Chondrocyte (in vitro differentiated cells): ENCODE measurements around the gene TENM3. TPM values are rescaled to one million over a fixed set of nuclear protein-coding genes. Genes with fewer than 3 reads are reported as not detected.

Source experiments
- DNase-seq: peaks from one replicate; pipeline ENCODE4 v3.0.0; 2021; ENCODE audit warnings: mixed read lengths, low spot score
- H3K27ac Mint-ChIP-seq: one replicate; pipeline ENCODE4 v1.8.0; 2021; ENCODE audit warnings: mild to moderate bottlenecking, moderate library complexity, mixed read lengths; ENCODE audit not compliant: unreplicated experiment
- H3K27me3 Mint-ChIP-seq: 2 replicates; pipeline ENCODE4 v1.8.0; 2021; ENCODE audit warnings: low read depth, mixed read lengths
- H3K36me3 Mint-ChIP-seq: 2 replicates; pipeline ENCODE4 v1.8.0; 2021; ENCODE audit warnings: low read depth, mixed read lengths
- H3K4me1 Mint-ChIP-seq: 2 replicates; pipeline ENCODE4 v1.8.0; 2021; ENCODE audit warnings: low read depth, mild to moderate bottlenecking, mixed read lengths
- H3K4me3 Mint-ChIP-seq: one replicate; pipeline ENCODE4 v1.8.0; 2021; ENCODE audit warnings: mild to moderate bottlenecking, moderate library complexity, mixed read lengths; ENCODE audit not compliant: unreplicated experiment
- H3K9me3 Mint-ChIP-seq: 2 replicates; pipeline ENCODE4 v1.8.0; 2021; ENCODE audit warnings: low read depth, mixed read lengths
- total RNA-seq: library from RNA; stranded (reverse); gene quantifications from 3 replicates; pipeline ENCODE4 v1.2.1, GENCODE V29; 2021
- TF ChIP-seq, protein P1 (sequence below): fragments of 200-600 bp; sonication (generic); IDR thresholded peaks from 2 replicates; pipeline ENCODE4 v1.5.0; 2021; ENCODE audit warnings: antibody characterized with exemption, mild to moderate bottlenecking, moderate library complexity

Gene TENM3
- total RNA-seq, 1 donor from 2014 or later = 87.6 TPM

DNA sequence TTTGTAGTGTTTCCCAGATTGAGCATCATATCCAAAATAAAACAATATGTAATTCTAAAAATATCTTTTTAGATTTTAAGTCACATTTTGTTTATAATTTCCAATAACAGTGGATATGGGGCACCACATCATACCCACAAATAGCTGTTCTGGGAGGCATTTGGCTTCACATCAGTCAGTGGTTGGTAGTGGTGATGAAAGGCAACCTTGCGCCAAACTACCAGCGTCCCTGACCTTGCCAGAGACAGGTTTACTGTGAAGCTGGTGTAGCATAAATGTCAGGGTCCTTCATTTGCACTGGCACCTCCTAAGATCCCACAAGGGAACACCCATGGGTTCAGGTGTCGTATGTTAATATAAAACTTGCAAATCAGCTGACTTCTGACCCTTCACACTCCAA is 451.8 kb downstream of the TENM3 start:
- H3K36me3 Mint-ChIP-seq = peaks cover 15% of the 10 kb centered on the region
- DNase-seq = no peak
- no peaks in the 10 kb centered on the region for H3K9me3 Mint-ChIP-seq
- H3K4me1 Mint-ChIP-seq = no peaks in the 10 kb centered on the region
- TF ChIP-seq, protein P1, sequence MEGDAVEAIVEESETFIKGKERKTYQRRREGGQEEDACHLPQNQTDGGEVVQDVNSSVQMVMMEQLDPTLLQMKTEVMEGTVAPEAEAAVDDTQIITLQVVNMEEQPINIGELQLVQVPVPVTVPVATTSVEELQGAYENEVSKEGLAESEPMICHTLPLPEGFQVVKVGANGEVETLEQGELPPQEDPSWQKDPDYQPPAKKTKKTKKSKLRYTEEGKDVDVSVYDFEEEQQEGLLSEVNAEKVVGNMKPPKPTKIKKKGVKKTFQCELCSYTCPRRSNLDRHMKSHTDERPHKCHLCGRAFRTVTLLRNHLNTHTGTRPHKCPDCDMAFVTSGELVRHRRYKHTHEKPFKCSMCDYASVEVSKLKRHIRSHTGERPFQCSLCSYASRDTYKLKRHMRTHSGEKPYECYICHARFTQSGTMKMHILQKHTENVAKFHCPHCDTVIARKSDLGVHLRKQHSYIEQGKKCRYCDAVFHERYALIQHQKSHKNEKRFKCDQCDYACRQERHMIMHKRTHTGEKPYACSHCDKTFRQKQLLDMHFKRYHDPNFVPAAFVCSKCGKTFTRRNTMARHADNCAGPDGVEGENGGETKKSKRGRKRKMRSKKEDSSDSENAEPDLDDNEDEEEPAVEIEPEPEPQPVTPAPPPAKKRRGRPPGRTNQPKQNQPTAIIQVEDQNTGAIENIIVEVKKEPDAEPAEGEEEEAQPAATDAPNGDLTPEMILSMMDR = no peak
- no peaks in the 10 kb centered on the region for H3K27me3 Mint-ChIP-seq
- H3K27ac Mint-ChIP-seq = no peak overlapping the region
- H3K4me3 Mint-ChIP-seq = no peak overlapping the region

DNA sequence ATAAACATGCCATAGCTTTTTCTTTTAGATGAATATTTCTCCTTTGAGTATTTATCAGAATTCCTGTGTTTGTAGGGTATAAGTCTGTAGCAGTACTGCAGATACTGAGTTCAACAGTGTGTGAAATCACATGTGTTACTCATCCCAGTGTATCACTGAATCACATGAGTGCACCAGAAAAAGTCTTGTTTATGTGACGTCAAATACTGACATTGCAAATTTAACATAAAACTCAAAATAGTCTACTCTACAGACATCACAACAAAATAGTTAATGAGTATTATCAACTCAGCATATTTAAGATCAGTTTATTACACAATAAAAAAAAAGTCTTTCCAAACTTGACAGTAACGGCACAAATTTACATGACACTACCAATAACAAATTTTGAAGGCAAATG is 452.6 kb downstream of the TENM3 start:
- Mint-ChIP-seq H3K36me3 (peaks cover 11% of the 10 kb centered on the region), H3K27me3 (no peaks in the 10 kb centered on the region), H3K9me3 (no peaks in the 10 kb centered on the region), H3K4me1 (no peaks in the 10 kb centered on the region), H3K4me3 (no peak overlapping the region), H3K27ac (no peak overlapping the region)
- no peak for DNase-seq
- TF ChIP-seq, protein P1 = no peak

DNA sequence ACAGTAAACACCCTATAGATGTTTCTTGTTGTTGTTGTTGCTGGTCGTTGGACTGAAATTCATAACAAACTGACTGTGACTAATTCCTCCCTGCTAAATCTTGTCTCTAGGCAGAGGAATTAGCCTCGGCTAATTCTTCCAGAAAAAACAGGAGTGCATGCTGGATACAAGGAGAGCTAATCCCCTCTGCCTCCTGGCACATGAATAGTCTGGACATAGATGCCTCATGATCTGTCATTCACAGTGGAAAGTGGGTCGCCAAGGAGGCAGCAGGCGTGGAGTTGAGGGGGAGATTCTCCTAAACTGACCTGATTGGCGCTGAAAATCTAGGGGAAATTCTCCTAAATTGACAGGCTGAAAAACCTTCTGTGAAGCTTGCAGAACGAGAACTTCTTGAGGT is 453.9 kb downstream of the TENM3 start:
- Mint-ChIP-seq H3K4me1 (no peaks in the 10 kb centered on the region), H3K27me3 (no peaks in the 10 kb centered on the region), H3K27ac (no peak overlapping the region), H3K4me3 (no peak overlapping the region), H3K9me3 (no peaks in the 10 kb centered on the region), H3K36me3 (peaks cover 8% of the 10 kb centered on the region)
- DNase-seq = no peak
- TF ChIP-seq, protein P1 = no peak

DNA sequence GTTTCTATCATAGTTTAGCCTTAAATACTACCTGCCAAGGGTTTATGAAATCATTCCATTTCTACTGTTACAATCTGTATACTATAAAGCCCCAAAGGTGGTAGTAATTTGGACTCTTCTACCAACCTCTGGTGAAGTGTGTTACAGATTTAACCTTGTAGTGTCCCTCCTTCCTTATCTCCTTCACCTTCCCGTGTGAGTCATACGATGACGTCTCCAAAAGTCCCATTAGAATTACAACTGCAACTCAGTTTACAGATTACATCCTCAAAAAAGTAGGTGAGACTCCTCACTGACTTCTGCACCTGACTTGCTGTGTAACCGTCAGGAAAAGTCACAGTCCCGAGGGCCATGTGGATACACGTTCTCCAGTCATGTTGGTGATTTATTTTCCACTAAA is 455.0 kb downstream of the TENM3 start:
- Mint-ChIP-seq H3K27ac (no peak overlapping the region), H3K9me3 (no peaks in the 10 kb centered on the region), H3K36me3 (peaks cover 8% of the 10 kb centered on the region), H3K4me1 (no peaks in the 10 kb centered on the region), H3K4me3 (no peak overlapping the region), H3K27me3 (no peaks in the 10 kb centered on the region)
- TF ChIP-seq, protein P1 = no peak
- DNase-seq = no peak

DNA sequence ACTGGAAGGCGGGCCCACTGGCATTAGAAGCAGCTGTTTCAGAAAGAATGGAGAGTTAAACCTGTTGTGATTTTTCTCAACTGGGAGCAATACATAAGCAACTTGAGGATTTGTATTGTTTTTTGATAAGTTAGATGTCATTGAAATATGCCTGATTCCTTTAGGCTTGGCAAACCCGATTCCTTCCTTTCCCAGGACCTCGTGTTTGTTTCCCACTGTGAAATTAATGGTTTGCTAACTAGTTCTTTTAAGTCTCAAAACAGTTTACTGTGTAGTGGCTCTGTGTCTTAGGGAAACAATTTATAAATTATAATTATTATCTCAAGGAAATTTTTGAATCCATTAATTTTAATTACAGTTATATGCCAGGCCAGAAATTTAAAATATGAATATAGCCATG is 456.0 kb downstream of the TENM3 start:
- Mint-ChIP-seq H3K27me3 (no peaks in the 10 kb centered on the region), H3K4me1 (no peaks in the 10 kb centered on the region), H3K4me3 (no peak overlapping the region), H3K9me3 (no peaks in the 10 kb centered on the region), H3K36me3 (peaks cover 8% of the 10 kb centered on the region), H3K27ac (no peak overlapping the region)
- no peak for DNase-seq
- TF ChIP-seq, protein P1 = no peak
